K562 (cell line): ENCODE data around the gene CAMK1D. TPM values are rescaled to one million over a fixed set of nuclear protein-coding genes. Genes with fewer than 3 reads are reported as not detected.

Experiments
- ATAC-seq: fragments of 200-7000 bp; cut with Tn5 transposase; 3 replicates; pipeline ENCODE4 v1.9.1; 2020; ENCODE audit warnings: moderate library complexity
- BruUV-seq: library from RNA; stranded (reverse); fragments of 400-500 nt; replicated peaks from 2 replicates; lab custom pipeline; 2021; lab: Mats Ljungman, UMichigan
- CTCF ChIA-PET: fragments of 300-600 bp; formaldehyde crosslinking; extraction: SDS; loops from one replicate; lab custom pipeline; 2021; ENCODE audit warnings: low intra/inter-chr PET ratio; lab: Yijun Ruan, JAX
- POLR2A ChIA-PET: fragments of 300-600, 350-650 bp; sonication (Branson Sonifier 250); formaldehyde crosslinking; extraction: SDS; loops from one replicate; lab custom pipeline; 2021; ENCODE audit warnings: antibody characterized with exemption, inconsistent platforms; lab: Yijun Ruan, JAX
- DNase-seq, 4 experiments: peaks; one replicate each; pipeline versions ENCODE4 v3.0.0 to v3.0.0-alpha.2; 2011 to 2018; ENCODE audit warnings: low spot score in 3 of 4, mixed read lengths in 3 of 4; ENCODE audit errors: extremely low read depth in 1 of 4
- FAIRE-seq: peaks from 2 replicates; lab custom pipeline; 2011; peaks lifted over from hg19 to GRCh38; lab: Jason Lieb, UNC
- H2AFZ ChIP-seq: 2 replicates; pipeline ENCODE4 v1.6.0; 2011; ENCODE audit warnings: low read depth, low read length, control low read depth, inconsistent platforms
- H3K27ac ChIP-seq: fragments of 200-600 bp; 3 replicates; pipeline ENCODE4 v1.8.0; 2011; ENCODE audit warnings: low read depth, mild to moderate bottlenecking, control low read depth, inconsistent platforms, low read length, moderate library complexity, mixed read lengths; ENCODE audit errors: extremely low read depth
- H3K27me3 ChIP-seq, 2 experiments: fragments of 300-600 bp in 1 of 2; 2 replicates in 1 of 2; 3 replicates in 1 of 2; pipeline versions ENCODE4 v1.6.0 to v1.8.0; 2011; ENCODE audit warnings: inconsistent platforms in 2 of 2, low read length in 2 of 2, mild to moderate bottlenecking in 1 of 2, mixed read lengths in 1 of 2, moderate library complexity in 1 of 2; ENCODE audit not compliant: control insufficient read depth in 2 of 2, insufficient read depth in 2 of 2
- H3K36me3 ChIP-seq: fragments of 300-600 bp; 3 replicates; pipeline ENCODE4 v1.8.0; 2011; ENCODE audit warnings: mild to moderate bottlenecking, low read length, inconsistent platforms; ENCODE audit not compliant: control insufficient read depth, insufficient read depth
- H3K4me1 ChIP-seq, 2 experiments: fragments of 200-600 bp in 1 of 2; replicated peaks in 1 of 2; 2 replicates in 1 of 2; 3 replicates in 1 of 2; pipeline versions ENCODE4 v1.5.1 to v1.8.0; 2011; ENCODE audit warnings: inconsistent platforms in 2 of 2, low read length in 2 of 2, mild to moderate bottlenecking in 1 of 2, mixed read lengths in 1 of 2, moderate library complexity in 1 of 2; ENCODE audit not compliant: control insufficient read depth in 2 of 2, insufficient read depth in 2 of 2
- H3K4me2 ChIP-seq: 2 replicates; pipeline ENCODE4 v1.6.1; 2011; ENCODE audit warnings: low read length, control low read depth, inconsistent platforms, mixed read lengths; ENCODE audit not compliant: insufficient read depth
- H3K4me3 ChIP-seq: fragments of 200-600 bp; sonication (generic), shearing (Covaris generic); 2 replicates; pipeline ENCODE4 v1.5.1; 2016; ENCODE audit warnings: control low read depth, inconsistent platforms
- H3K79me2 ChIP-seq: fragments of 200-600 bp; 3 replicates; pipeline ENCODE4 v1.8.0; 2011; ENCODE audit warnings: low read length, inconsistent platforms; ENCODE audit not compliant: control insufficient read depth, insufficient read depth
- H3K9ac ChIP-seq, 2 experiments: 2 replicates each; pipeline versions ENCODE4 v1.6.0 to v1.6.1; 2011; ENCODE audit warnings: low read depth in 2 of 2, low read length in 2 of 2, control low read depth in 1 of 2, inconsistent platforms in 1 of 2, mild to moderate bottlenecking in 1 of 2, mixed read lengths in 1 of 2; ENCODE audit not compliant: insufficient read depth in 1 of 2
- H3K9me1 ChIP-seq: one replicate; pipeline ENCODE4 v1.6.0; 2011; ENCODE audit warnings: inconsistent platforms, mild to moderate bottlenecking, low read length, moderate library complexity; ENCODE audit not compliant: control insufficient read depth, insufficient read depth
- H3K9me3 ChIP-seq: replicated peaks from 2 replicates; pipeline ENCODE4 v1.5.1; 2011; ENCODE audit warnings: low read depth, low read length, inconsistent platforms; ENCODE audit not compliant: control insufficient read depth, insufficient read depth
- H4K20me1 ChIP-seq: replicated peaks from 2 replicates; pipeline ENCODE4 v1.6.1; 2011; ENCODE audit warnings: low read length, inconsistent platforms, mixed read lengths; ENCODE audit not compliant: control insufficient read depth, insufficient read depth
- ARID1B ChIP-seq: fragments of 450-650 bp; IDR thresholded peaks from 2 replicates; pipeline ENCODE4 v1.6.1; 2016; ENCODE audit warnings: antibody characterized with exemption, mild to moderate bottlenecking, inconsistent platforms
- C11orf30 ChIP-seq: fragments of 450-650 bp; IDR thresholded peaks from 2 replicates; pipeline ENCODE4 v1.6.1; 2016; ENCODE audit warnings: low read depth, mild to moderate bottlenecking
- CCNT2 ChIP-seq: IDR thresholded peaks from 2 replicates; pipeline ENCODE4 v1.6.1; 2011; ENCODE audit warnings: borderline replicate concordance, low read depth, mild to moderate bottlenecking, moderate library complexity, mixed read lengths, low read length; ENCODE audit not compliant: insufficient read length; ENCODE audit errors: extremely low read depth
- E2F5 ChIP-seq: sonication (generic); formaldehyde crosslinking; IDR thresholded peaks from 2 replicates; pipeline ENCODE4 v1.8.0; 2022; ENCODE audit warnings: mild to moderate bottlenecking, missing genetic modification reagents
- EWSR1 ChIP-seq: fragments of 450-650 bp; IDR thresholded peaks from 2 replicates; pipeline ENCODE4 v1.6.1; 2018; ENCODE audit warnings: borderline replicate concordance, mild to moderate bottlenecking, low read depth, moderate library complexity; ENCODE audit not compliant: partially characterized antibody
- GABPB1 ChIP-seq: sonication (generic); formaldehyde crosslinking; IDR thresholded peaks from 2 replicates; pipeline ENCODE4 v1.8.0; 2022; ENCODE audit warnings: mild to moderate bottlenecking, missing genetic modification reagents
- HIVEP1 ChIP-seq: fragments of 250-450 bp; sonication (Bioruptor Pico); IDR thresholded peaks from 2 replicates; pipeline ENCODE4 v1.4.0; 2020; ENCODE audit warnings: mild to moderate bottlenecking
- POLR2G ChIP-seq: fragments of 200-400 bp; formaldehyde crosslinking; IDR thresholded peaks from 2 replicates; pipeline ENCODE4 v1.6.1; 2017; ENCODE audit warnings: low read depth, mild to moderate bottlenecking, antibody characterized with exemption, low read length, moderate library complexity
- SNRNP70 ChIP-seq: fragments of 200-400 bp; formaldehyde crosslinking; optimal IDR thresholded peaks from 2 replicates; pipeline ENCODE3; 2017; ENCODE audit warnings: low read depth, low read length
- SP1 ChIP-seq: sonication (generic); formaldehyde crosslinking; IDR thresholded peaks from 2 replicates; pipeline ENCODE4 v1.8.1; 2022; ENCODE audit warnings: mild to moderate bottlenecking, missing genetic modification reagents
- TFAM ChIP-seq: fragments of 250-450 bp; sonication (Bioruptor Pico); conservative IDR thresholded peaks from 2 replicates; pipeline ENCODE4 v1.5.0; 2021; ENCODE audit warnings: mild to moderate bottlenecking, moderate library complexity
- ZNF174 ChIP-seq: fragments of 250-450 bp; sonication (Bioruptor Pico); IDR thresholded peaks from 2 replicates; pipeline ENCODE4 v1.4.0; 2020; ENCODE audit warnings: mild to moderate bottlenecking
- ZNF212 ChIP-seq: fragments of 450-650 bp; formaldehyde crosslinking; IDR thresholded peaks from 2 replicates; pipeline ENCODE4 v1.4.0; 2020; ENCODE audit warnings: mild to moderate bottlenecking
- ZNF431 ChIP-seq: sonication (generic); formaldehyde crosslinking; IDR thresholded peaks from 2 replicates; pipeline ENCODE4 v1.8.0; 2022; ENCODE audit warnings: mild to moderate bottlenecking, missing genetic modification reagents
- ZNF445 ChIP-seq: fragments of 250-450 bp; sonication (Bioruptor Pico); IDR thresholded peaks from 2 replicates; pipeline ENCODE4 v1.4.0; 2020; ENCODE audit warnings: low read depth, mild to moderate bottlenecking, moderate library complexity
- ZNF561 ChIP-seq: fragments of 450-650 bp; formaldehyde crosslinking; conservative IDR thresholded peaks from 2 replicates; pipeline ENCODE4 v1.4.0; 2020; ENCODE audit warnings: mild to moderate bottlenecking, moderate library complexity
- ZZZ3 ChIP-seq: fragments of 450-650 bp; IDR thresholded peaks from 2 replicates; pipeline ENCODE4 v1.6.1; 2016; ENCODE audit warnings: antibody characterized with exemption, mild to moderate bottlenecking, moderate library complexity
- WGBS: fragments of 100-300 bp; shearing (Covaris generic); methylation state at CpG from one replicate; pipeline ENCODE4 v1.1.6; 2016; ENCODE audit warnings: low coverage, mixed read lengths; ENCODE audit not compliant: insufficient coverage; ENCODE audit errors: missing lambda C conversion rate; 5-methylcytosine and 5-hydroxymethylcytosine counted together
- in situ Hi-C: fragments of 300-500 bp; cut with MboI; formaldehyde crosslinking; loops from 4 replicates; pipeline ENCODE4 v1.15.0; 2018; ENCODE audit warnings: inconsistent platforms, mixed read lengths
- intact Hi-C: fragments of 100-400 bp; cut with micrococcal nuclease; formaldehyde crosslinking; loops from 2 replicates; pipeline ENCODE4 v1.14.2; 2022
- polyA plus RNA-seq, 8 experiments: library from polyadenylated mRNA; depleted of rRNA in 4 of 8; stranded (reverse) in 5 of 8; unstranded in 3 of 8; fragments of >200 nt; fragmentation: Nextera tagmentation in 2 of 8; fragmentation: Illumina TruSeq in 1 of 8; extraction: Ambion mirVana in 2 of 8; extraction: Trizol in 1 of 8; gene quantifications; 2 replicates each; pipeline versions ENCODE4 v1.2.1 to v1.2.3, GENCODE V29; 2011 to 2014; ENCODE audit warnings: inconsistent platforms in 1 of 8, missing spikeins in 1 of 8
- total RNA-seq, 7 experiments: library from RNA; depleted of rRNA in 6 of 7; stranded (reverse); fragments of >200 nt in 6 of 7; fragmentation: Illumina TruSeq in 2 of 7; extraction: Trizol in 2 of 7; gene quantifications; 2 replicates each; pipeline versions ENCODE4 v1.2.1 to v1.2.3, GENCODE V29; 2011 to 2021; ENCODE audit warnings: low replicate concordance in 1 of 7
- TF ChIP-seq, protein P1 (sequence below): sonication (generic); formaldehyde crosslinking; IDR thresholded peaks from 2 replicates; pipeline ENCODE4 v1.8.0; 2022; ENCODE audit warnings: missing genetic modification reagents, mild to moderate bottlenecking, moderate library complexity, borderline replicate concordance

The CAMK1D gene
- total and polyA plus RNA-seq, 9 of the 15 experiments (the other 6 are each of a cell fraction or from before 2014, with no cell fraction given) = 0.12 to 0.24 (median 0.20) TPM; not detected in 5

GRCh38 chr10:12338981-12339380 is 10.4 kb upstream of the CAMK1D start:
- in situ Hi-C loops = no loop called here
- Histone ChIP-seq H3K9ac (no peak overlapping the region), H3K4me2 (no peak overlapping the region)
- intact Hi-C loops = no loop called here
- BruUV-seq = no TSS peak
- TF ChIP-seq SNRNP70 = no peak
- no peak for TF ChIP-seq ARID1B
- TF ChIP-seq ZZZ3 = no peak
- TF ChIP-seq ZNF445 (CRISPR knock-in tag) = no peak
- TF ChIP-seq GABPB1 = no peak
- TF ChIP-seq, protein P1, sequence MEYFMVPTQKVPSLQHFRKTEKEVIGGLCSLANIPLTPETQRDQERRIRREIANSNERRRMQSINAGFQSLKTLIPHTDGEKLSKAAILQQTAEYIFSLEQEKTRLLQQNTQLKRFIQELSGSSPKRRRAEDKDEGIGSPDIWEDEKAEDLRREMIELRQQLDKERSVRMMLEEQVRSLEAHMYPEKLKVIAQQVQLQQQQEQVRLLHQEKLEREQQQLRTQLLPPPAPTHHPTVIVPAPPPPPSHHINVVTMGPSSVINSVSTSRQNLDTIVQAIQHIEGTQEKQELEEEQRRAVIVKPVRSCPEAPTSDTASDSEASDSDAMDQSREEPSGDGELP (CRISPR knock-in tag) = no peak
- TF ChIP-seq ZNF174 (CRISPR knock-in tag) = no peak
- TF ChIP-seq ZNF561 (CRISPR knock-in tag) = no peak
- TF ChIP-seq CCNT2 = no peak
- no peak for TF ChIP-seq POLR2G
- TF ChIP-seq HIVEP1 (CRISPR knock-in tag) = no peak
- TF ChIP-seq E2F5 (CRISPR knock-in tag) = no peak
- TF ChIP-seq C11orf30 = no peak
- TF ChIP-seq EWSR1 = no peak
- TF ChIP-seq TFAM = no peak
- TF ChIP-seq ZNF431 (CRISPR knock-in tag) = no peak
- TF ChIP-seq SP1 (CRISPR knock-in tag) = no peak
- no peak for TF ChIP-seq ZNF212 (CRISPR knock-in tag)
- TF ChIP-seq, all 486 proteins: peak for 0
- Histone ChIP-seq H3K27me3 (peaks cover 17 to 27% of the 10 kb centered on the region in 2 experiments; a peak in 4 of 5 replicates), H4K20me1 (no peaks in the 10 kb centered on the region), H3K9me3 (no peaks in the 10 kb centered on the region), H2AFZ (no peak overlapping the region), H3K27ac (no peak overlapping the region), H3K4me1 (no peaks in the 10 kb centered on the region), H3K36me3 (no peaks in the 10 kb centered on the region), H3K79me2 (no peaks in the 10 kb centered on the region), H3K9me1 (no peaks in the 10 kb centered on the region), H3K4me3 (no peak overlapping the region)
- FAIRE-seq (no peak), DNase-seq (no peak), ATAC-seq (no peak)
- ChIA-PET CTCF (no interaction called here), POLR2A (no interaction called here)
- 8% methylated on average over 4 of the region's 4 CpGs for WGBS
